Chondrocyte (in vitro differentiated cells): ENCODE measurements around the gene CCDC142. TPM values are rescaled to one million over a fixed set of nuclear protein-coding genes. Genes with fewer than 3 reads are reported as not detected.
A peak's percentile ranks its signal among the peaks of the same experiment; 100 is the strongest.
"Not testable (repeated sequence)": the region's sequence is repeated elsewhere in the genome, so short reads cannot be mapped to it uniquely, and the experiment has no call there.

ENCODE experiments used
- DNase-seq: peaks from one replicate; pipeline ENCODE4 v3.0.0; 2021; ENCODE audit warnings: mixed read lengths, low spot score
- H3K27ac Mint-ChIP-seq: one replicate; pipeline ENCODE4 v1.8.0; 2021; ENCODE audit warnings: mild to moderate bottlenecking, moderate library complexity, mixed read lengths; ENCODE audit not compliant: unreplicated experiment
- H3K27me3 Mint-ChIP-seq: 2 replicates; pipeline ENCODE4 v1.8.0; 2021; ENCODE audit warnings: low read depth, mixed read lengths
- H3K36me3 Mint-ChIP-seq: 2 replicates; pipeline ENCODE4 v1.8.0; 2021; ENCODE audit warnings: low read depth, mixed read lengths
- H3K4me1 Mint-ChIP-seq: 2 replicates; pipeline ENCODE4 v1.8.0; 2021; ENCODE audit warnings: low read depth, mild to moderate bottlenecking, mixed read lengths
- H3K4me3 Mint-ChIP-seq: one replicate; pipeline ENCODE4 v1.8.0; 2021; ENCODE audit warnings: mild to moderate bottlenecking, moderate library complexity, mixed read lengths; ENCODE audit not compliant: unreplicated experiment
- H3K9me3 Mint-ChIP-seq: 2 replicates; pipeline ENCODE4 v1.8.0; 2021; ENCODE audit warnings: low read depth, mixed read lengths
- total RNA-seq: library from RNA; stranded (reverse); gene quantifications from 3 replicates; pipeline ENCODE4 v1.2.1, GENCODE V29; 2021
- TF ChIP-seq, protein P1 (sequence below): fragments of 200-600 bp; sonication (generic); IDR thresholded peaks from 2 replicates; pipeline ENCODE4 v1.5.0; 2021; ENCODE audit warnings: antibody characterized with exemption, mild to moderate bottlenecking, moderate library complexity

CCDC142 gene
- total RNA-seq, 1 donor from 2014 or later = 12.7 TPM

DNA sequence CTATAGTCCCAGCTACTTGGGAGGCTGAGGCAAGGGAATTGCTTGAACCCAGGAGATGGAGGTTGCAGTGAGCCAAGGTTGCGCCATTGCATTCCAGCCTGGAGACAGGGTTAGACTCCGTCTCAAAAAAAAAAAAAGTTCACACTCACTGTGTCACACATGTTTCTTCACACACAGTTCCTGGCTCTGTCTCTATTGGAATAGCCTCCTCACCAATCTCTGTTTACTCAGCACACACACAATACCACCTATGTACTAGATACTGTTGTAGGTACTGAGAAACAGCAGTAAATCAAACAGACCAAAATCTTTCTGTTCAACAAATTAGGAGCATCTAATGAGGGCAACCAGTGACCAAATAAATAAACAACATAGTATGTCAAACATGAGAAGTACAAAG lies 3.3 kb upstream of the CCDC142 start:
- TF ChIP-seq, protein P1, sequence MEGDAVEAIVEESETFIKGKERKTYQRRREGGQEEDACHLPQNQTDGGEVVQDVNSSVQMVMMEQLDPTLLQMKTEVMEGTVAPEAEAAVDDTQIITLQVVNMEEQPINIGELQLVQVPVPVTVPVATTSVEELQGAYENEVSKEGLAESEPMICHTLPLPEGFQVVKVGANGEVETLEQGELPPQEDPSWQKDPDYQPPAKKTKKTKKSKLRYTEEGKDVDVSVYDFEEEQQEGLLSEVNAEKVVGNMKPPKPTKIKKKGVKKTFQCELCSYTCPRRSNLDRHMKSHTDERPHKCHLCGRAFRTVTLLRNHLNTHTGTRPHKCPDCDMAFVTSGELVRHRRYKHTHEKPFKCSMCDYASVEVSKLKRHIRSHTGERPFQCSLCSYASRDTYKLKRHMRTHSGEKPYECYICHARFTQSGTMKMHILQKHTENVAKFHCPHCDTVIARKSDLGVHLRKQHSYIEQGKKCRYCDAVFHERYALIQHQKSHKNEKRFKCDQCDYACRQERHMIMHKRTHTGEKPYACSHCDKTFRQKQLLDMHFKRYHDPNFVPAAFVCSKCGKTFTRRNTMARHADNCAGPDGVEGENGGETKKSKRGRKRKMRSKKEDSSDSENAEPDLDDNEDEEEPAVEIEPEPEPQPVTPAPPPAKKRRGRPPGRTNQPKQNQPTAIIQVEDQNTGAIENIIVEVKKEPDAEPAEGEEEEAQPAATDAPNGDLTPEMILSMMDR = no peak
- Mint-ChIP-seq H3K27ac (no peak overlapping the region), H3K27me3 (no peaks in the 10 kb centered on the region), H3K4me3 (no peak overlapping the region), H3K36me3 (peaks cover 16% of the 10 kb centered on the region), H3K4me1 (peaks cover 17% of the 10 kb centered on the region), H3K9me3 (no peaks in the 10 kb centered on the region)
- DNase-seq = no peak

DNA sequence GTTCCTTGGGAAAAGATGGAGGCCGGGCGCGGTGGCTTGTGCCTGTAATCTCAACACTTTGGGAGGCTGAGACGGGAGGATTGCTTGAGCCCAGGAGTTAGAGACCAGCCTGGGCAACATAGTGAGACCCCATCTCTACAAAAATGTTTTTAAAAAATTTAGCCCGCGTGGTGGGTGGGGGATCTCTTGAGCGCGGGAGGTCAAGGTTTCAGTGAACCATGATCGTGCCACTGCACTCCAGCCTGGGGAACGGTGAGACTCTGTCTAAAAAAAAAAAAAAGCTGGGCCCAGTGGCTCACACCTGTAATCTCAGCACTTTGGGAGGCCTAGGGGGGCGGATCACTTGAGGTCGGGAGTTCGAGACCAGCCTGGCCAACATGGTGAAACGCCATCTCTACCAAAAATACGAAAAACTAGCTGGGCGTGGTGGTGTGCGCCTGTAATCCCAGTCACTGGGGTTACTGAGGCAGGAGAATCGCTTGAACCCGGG lies 922 bp upstream of the CCDC142 start:
- H3K27ac Mint-ChIP-seq = peak overlapping the region; percentile 98
- not testable (repeated sequence) for H3K27me3 Mint-ChIP-seq, DNase-seq, H3K36me3 Mint-ChIP-seq, H3K9me3 Mint-ChIP-seq
- peaks cover 28% of the 10 kb centered on the region for H3K4me1 Mint-ChIP-seq
- peak overlapping the region; percentile 95 for H3K4me3 Mint-ChIP-seq

DNA sequence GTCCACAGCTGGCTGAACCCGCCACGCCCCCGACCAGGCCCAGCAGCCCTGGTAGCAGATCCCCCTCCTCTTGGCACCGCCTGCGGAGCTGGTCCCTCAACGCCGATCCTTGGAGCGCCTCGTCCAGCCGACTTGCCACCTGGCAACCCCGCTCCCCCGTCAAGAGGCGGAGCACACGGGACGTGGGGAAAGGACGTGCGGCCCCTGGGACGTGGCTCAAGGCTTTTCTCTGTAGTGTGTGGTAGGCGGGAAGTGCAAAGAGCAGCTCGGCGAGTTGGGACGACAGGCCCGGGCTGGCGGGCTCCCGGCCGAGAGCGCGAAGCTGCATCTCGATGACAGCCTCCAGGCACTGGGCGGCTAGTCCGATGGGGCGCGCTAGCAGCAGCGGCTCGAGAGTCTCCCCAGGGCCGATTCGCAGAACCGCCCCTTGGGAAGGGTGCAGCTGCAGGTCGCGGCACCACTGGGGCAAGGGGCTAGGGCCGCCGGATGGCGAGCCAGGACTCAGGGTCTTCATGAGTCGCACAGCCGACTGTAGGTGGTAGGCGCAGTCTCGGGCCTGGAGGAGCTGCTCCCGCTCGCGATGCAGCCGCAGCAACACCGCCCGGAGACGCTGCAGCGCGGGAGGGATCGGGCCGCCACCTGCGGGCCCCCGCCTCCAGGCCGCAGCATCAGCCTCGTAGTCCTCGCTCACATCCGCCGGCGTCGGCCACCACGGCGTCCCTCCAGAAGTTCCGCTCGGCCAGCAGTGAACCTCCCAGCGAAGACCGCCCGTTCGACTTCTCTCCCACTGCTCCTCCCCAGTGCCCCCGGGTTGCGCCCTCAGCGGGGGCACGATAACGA lies 617 bp downstream of the CCDC142 start:
- Mint-ChIP-seq H3K9me3 (no peaks in the 10 kb centered on the region), H3K4me1 (peaks cover 28% of the 10 kb centered on the region), H3K27ac (peak overlapping the region; percentile 85), H3K36me3 (peaks cover 11% of the 10 kb centered on the region), H3K27me3 (no peaks in the 10 kb centered on the region), H3K4me3 (peak overlapping the region; percentile 95)
- no peak for DNase-seq
- TF ChIP-seq, protein P1 = no peak

DNA sequence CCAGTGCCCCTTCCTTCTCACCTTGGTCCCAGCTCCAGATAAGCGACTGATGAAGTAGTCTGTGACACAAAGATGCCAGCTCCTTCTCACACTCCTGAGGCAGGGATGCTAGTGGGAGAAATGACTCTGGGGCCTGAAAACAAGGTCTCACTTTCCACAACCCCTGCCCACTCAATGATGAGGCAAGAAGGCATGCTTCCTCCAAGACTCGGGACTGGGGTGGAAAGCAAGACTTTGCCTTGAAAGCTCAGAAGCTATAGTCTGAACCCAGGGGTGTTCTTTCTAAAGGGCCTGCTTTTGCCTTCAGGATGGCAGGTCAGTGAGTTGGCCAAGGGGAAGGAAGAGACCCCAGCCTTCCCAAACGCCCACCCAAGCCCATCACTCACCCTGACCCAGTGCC lies 1.4 kb downstream of the CCDC142 start:
- no peak overlapping the region for H3K27ac Mint-ChIP-seq
- peaks cover 9% of the 10 kb centered on the region for H3K36me3 Mint-ChIP-seq
- TF ChIP-seq, protein P1 = no peak
- H3K4me1 Mint-ChIP-seq = peaks cover 28% of the 10 kb centered on the region
- H3K27me3 Mint-ChIP-seq = no peaks in the 10 kb centered on the region
- DNase-seq = no peak
- H3K4me3 Mint-ChIP-seq = peak overlapping the region; percentile 95
- H3K9me3 Mint-ChIP-seq = no peaks in the 10 kb centered on the region

DNA sequence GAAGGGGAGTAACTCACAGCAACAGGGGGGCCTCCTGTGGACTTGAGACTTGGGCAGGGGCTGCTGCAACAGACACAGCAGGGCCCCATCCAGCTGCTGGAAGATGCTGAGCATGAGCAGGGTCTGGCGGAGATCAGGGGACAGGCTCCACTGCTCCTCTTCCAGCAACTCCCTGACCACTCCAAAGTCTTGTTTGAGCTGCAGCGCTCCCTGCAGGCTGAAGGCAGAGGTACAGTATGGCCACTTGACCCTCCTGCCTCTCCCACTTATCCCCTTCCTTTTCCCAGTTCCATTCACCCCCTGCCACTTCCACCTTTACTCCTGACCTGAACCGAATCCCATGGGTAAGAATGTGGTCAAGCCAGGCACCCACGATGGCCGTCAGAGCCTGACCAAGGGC lies 7.9 kb downstream of the CCDC142 start:
- Mint-ChIP-seq H3K4me1 (peaks cover 25% of the 10 kb centered on the region), H3K9me3 (no peaks in the 10 kb centered on the region), H3K27ac (peak overlapping the region; percentile 55), H3K27me3 (no peaks in the 10 kb centered on the region), H3K4me3 (no peak overlapping the region), H3K36me3 (peaks cover 15% of the 10 kb centered on the region)
- DNase-seq = no peak
- TF ChIP-seq, protein P1 = peak; percentile 57
